ENCODE measurements around the gene TMEM121. TPM values are rescaled to one million over a fixed set of nuclear protein-coding genes. Genes with fewer than 3 reads are reported as not detected.
"Not testable (repeated sequence)": the region's sequence is repeated elsewhere in the genome, so short reads cannot be mapped to it uniquely, and the experiment has no call there.

TMEM121 gene
- total RNA-seq, 1 donor = 4.0 TPM

DNA sequence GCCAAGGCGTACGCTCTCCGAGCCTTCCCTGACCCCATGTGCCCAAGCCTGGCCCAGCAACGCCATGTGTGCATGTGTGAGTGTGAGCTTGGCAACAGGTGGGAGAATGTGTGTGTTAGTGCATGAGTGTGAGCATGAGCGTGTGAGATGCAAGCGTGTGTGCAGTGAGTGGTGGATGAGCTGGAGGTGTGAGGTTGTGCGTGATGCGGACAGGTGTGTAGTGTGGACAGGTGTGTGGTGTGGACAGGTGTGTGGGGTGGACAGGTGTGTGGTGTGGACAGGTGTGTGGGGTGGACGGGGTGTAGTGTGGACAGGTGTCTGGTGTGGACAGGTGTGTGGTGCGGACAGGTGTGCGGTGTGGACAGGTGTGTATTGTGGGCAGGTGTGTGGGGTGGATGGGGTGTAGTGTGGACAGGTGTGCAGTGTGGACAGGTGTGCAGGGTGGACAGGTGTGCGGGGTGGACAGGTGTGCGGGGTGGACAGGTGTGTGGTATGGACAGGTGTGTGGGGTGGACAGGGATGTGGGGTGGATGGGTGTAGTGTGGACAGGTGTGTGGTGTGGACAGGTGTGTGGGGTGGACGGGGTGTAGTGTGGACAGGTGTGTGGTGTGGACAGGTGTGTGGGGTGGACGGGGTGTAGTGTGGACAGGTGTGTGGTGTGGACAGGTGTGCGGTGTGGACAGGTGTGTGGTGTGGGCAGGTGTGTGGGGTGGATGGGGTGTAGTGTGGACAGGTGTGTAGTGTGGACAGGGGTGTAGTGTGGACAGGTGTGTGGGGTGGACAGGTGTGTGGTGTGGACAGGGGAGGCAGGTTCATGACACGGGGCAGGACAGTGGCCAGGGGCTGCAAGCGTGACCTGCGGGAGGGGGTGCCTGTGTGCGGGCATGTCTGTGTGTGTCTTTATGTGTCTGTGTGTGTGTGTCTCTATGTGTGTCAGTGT lies 41.1 kb downstream of the TMEM121 start:
- DNase-seq (ENCODE audit: low read depth); H3K4me3 ChIP-seq (ENCODE audit: low read depth, low read length): not testable (repeated sequence)

DNA sequence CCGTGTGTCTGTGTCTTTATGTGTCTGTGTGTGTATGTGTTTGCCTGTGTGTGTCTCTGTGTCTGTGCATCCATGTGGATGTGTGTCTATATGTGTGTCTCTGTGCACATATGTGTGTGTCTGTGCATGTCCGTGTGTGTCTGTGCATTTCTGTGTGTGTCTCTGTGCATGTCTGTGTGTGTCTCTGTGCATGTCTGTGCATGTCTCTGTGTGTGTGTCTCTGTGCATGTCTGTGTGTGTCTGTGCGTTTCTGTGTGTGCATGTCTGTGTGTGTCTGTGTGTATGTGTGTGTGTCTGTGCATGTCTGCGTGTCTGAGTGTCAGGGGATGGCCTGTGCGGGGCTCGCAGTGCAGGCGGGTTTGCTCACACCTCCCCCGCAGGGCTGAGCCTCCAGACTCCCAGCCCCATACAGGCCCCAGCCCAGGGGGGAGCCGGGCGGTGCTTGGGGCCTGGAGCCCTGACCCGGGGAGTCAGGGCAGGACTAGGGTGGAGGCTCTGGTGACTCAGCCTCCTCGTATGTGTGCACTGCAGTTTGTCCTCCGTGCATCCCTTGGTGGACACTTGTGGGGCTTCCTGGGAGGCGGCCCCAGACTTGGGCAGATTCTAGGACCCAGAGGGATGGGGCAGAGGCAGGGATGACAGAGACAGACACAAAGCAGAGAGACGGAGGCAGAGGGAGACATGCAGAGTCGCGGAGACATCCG lies 41.9 kb downstream of the TMEM121 start:
- not testable (repeated sequence) for H3K4me3 ChIP-seq (ENCODE audit: low read depth, low read length); DNase-seq (ENCODE audit: low read depth)

GRCh38 chr14:105568859-105569766 lies 42.7 kb downstream of the TMEM121 start:
- TF ChIP-seq CTCF (IDR thresholded peaks at IDR 0.05; ENCODE audit: insufficient read depth, low read length) = no peak
- no peak for DNase-seq (ENCODE audit: low read depth)
- H3K4me3 ChIP-seq (ENCODE audit: low read depth, low read length) = no peak overlapping the region

- TF ChIP-seq CTCF (IDR thresholded peaks at IDR 0.05; ENCODE audit: insufficient read depth, low read length) = no peak
- no peak overlapping the region for H3K4me3 ChIP-seq (ENCODE audit: low read depth, low read length)
- no peak for DNase-seq (ENCODE audit: low read depth)
Observed at GRCh38 chr14:105570482-105570881, 44.1 kb downstream of the TMEM121 start.

- not testable (repeated sequence) for H3K4me3 ChIP-seq (ENCODE audit: low read depth, low read length); DNase-seq (ENCODE audit: low read depth)
Observed at GRCh38 chr14:105571181-105571951, 45.0 kb downstream of the TMEM121 start.

DNA sequence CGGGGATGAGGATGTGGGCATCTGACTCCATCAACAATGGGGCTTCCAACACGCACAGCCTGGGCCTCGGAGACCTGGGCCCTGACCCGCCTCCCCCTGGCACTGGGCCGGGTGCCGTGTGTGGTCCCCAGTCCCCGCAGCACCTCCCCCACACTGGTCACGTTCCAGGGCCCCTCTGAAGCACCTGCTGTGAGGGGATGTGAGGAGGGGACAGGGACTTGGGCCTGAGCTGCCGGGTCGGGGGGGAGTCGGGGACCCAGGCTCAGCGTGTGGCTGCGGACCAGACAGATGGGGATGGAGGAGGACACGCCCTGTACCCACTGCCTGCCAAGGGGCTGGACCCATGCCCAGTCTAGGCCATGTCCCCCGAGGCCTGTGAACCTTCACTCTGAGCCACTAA lies 45.7 kb downstream of the TMEM121 start:
- DNase-seq (ENCODE audit: low read depth); H3K4me3 ChIP-seq (ENCODE audit: low read depth, low read length): not testable (repeated sequence)

DNA sequence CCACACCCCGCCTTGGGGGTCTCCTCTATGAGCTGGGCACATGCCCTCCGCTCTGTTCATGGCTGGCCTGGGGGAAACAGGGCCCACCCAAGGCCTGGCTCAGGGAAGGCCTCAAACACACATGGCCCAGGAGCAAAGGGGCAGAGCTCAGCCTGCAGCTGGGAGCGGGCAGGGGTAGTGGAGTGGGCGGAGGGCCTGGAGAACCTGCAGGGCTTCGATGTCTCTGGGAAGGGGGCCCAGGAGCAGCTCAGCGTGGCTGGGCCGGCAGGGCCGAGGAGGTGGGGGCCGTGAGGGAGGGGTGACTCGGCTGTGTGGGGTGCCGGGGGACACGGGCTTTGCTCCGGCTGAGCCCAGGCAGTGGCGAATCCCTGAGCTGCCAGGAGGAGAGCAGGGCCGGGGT lies 47.5 kb downstream of the TMEM121 start:
- not testable (repeated sequence) for H3K4me3 ChIP-seq (ENCODE audit: low read depth, low read length); DNase-seq (ENCODE audit: low read depth)

GRCh38 chr14:105574411-105574810 lies 48.0 kb downstream of the TMEM121 start:
- not testable (repeated sequence) for DNase-seq (ENCODE audit: low read depth); H3K4me3 ChIP-seq (ENCODE audit: low read depth, low read length)

GRCh38 chr14:105575016-105575700 lies 48.8 kb downstream of the TMEM121 start:
- not testable (repeated sequence) for DNase-seq (ENCODE audit: low read depth); H3K4me3 ChIP-seq (ENCODE audit: low read depth, low read length)
